HG03175 (cell line): Measurements from ENCODE around the gene SEC11A.
"Not testable (repeated sequence)": the region's sequence is repeated elsewhere in the genome, so short reads cannot be mapped to it uniquely, and the experiment has no call there.

Experiments used
- ATAC-seq: cut with Tn5 transposase; IDR thresholded peaks from one replicate; pipeline ENCODE4 v1.9.1; 2021; ENCODE audit warnings: mild to moderate bottlenecking, moderate library complexity; ENCODE audit not compliant: unreplicated experiment

Gene SEC11A

GRCh38 chr15:84716036-84716732 lies at the start of gene SEC11A:
TSS of gene SEC11A (minus strand) at chr15:84716139. CDS start at chr15:84716075, 64 bp downstream.
- peak; percentile 94 for ATAC-seq

GRCh38 chr15:84765675-84766074 lies 49.7 kb upstream of the SEC11A start:
- no peak for ATAC-seq

GRCh38 chr15:84764989-84765388 lies 49.0 kb upstream of the SEC11A start:
- no peak for ATAC-seq

- ATAC-seq = no peak
Observed at GRCh38 chr15:84764585-84764984, 48.6 kb upstream of the SEC11A start.

GRCh38 chr15:84762840-84763572 lies 47.1 kb upstream of the SEC11A start:
- ATAC-seq = no peak

GRCh38 chr15:84761607-84762131 lies 45.7 kb upstream of the SEC11A start:
- ATAC-seq = peak; percentile 75

- ATAC-seq = no peak
Observed at GRCh38 chr15:84760219-84760618, 44.3 kb upstream of the SEC11A start.

- no peak for ATAC-seq
Observed at GRCh38 chr15:84759018-84759417, 43.1 kb upstream of the SEC11A start.

- no peak for ATAC-seq
Observed at GRCh38 chr15:84755736-84756527, 40.0 kb upstream of the SEC11A start.

GRCh38 chr15:84754889-84755288 lies 39.0 kb upstream of the SEC11A start:
- ATAC-seq = not testable (repeated sequence)

GRCh38 chr15:84752700-84753099 lies 36.8 kb upstream of the SEC11A start:
- ATAC-seq = no peak

GRCh38 chr15:84752195-84752594 lies 36.3 kb upstream of the SEC11A start:
- ATAC-seq = no peak

GRCh38 chr15:84751721-84752120 lies 35.8 kb upstream of the SEC11A start:
- ATAC-seq = not testable (repeated sequence)

GRCh38 chr15:84750583-84751092 lies 34.7 kb upstream of the SEC11A start:
- peak; percentile 26 for ATAC-seq

- peak; percentile 21 for ATAC-seq
Observed at GRCh38 chr15:84749111-84749991, 33.4 kb upstream of the SEC11A start.

- ATAC-seq = peak; percentile 61
Observed at GRCh38 chr15:84748274-84749110, 32.6 kb upstream of the SEC11A start, which contains the start of gene ZNF592. TSS of gene ZNF592 (plus strand) at chr15:84748592. CDS start at chr15:84782676, 34,084 bp downstream.

GRCh38 chr15:84747416-84748273 lies 31.7 kb upstream of the SEC11A start:
- peak; percentile 48 for ATAC-seq

GRCh38 chr15:84741121-84741520 lies 25.2 kb upstream of the SEC11A start:
- ATAC-seq = no peak
